ENCODE measurements around the gene ANKRD33.

Gene ANKRD33

DNA sequence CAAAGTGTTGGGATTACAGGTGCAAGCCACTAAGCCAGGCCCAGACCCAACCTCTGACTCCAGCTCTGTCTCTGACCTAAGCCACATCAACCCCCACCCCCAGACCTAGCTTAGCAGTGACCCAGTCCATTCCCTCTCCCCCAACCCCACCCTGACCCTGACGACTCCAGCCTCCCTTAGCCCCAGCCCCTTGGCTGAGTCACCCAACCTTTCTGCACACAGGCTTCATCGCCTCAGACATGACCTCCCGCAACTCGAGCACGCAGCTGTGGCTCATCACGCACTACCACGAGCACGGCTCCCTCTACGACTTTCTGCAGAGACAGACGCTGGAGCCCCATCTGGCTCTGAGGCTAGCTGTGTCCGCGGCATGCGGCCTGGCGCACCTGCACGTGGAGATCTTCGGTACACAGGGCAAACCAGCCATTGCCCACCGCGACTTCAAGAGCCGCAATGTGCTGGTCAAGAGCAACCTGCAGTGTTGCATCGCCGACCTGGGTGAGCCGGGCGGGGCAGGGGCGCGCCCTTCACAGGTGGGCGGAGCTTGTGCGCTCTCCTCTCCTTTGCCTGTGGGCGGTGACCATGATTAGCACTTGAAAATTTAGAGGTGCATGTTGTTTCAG, 27.2 kb downstream of the ANKRD33 start:
- TF ChIP-seq, protein P1, sequence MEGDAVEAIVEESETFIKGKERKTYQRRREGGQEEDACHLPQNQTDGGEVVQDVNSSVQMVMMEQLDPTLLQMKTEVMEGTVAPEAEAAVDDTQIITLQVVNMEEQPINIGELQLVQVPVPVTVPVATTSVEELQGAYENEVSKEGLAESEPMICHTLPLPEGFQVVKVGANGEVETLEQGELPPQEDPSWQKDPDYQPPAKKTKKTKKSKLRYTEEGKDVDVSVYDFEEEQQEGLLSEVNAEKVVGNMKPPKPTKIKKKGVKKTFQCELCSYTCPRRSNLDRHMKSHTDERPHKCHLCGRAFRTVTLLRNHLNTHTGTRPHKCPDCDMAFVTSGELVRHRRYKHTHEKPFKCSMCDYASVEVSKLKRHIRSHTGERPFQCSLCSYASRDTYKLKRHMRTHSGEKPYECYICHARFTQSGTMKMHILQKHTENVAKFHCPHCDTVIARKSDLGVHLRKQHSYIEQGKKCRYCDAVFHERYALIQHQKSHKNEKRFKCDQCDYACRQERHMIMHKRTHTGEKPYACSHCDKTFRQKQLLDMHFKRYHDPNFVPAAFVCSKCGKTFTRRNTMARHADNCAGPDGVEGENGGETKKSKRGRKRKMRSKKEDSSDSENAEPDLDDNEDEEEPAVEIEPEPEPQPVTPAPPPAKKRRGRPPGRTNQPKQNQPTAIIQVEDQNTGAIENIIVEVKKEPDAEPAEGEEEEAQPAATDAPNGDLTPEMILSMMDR (IDR thresholded peaks at IDR 0.05; ENCODE audit: insufficient read depth, missing control alignments) = no peak
- DNase-seq (ENCODE audit: insufficient read length, low spot score) (no peak), FAIRE-seq (no peak)

DNA sequence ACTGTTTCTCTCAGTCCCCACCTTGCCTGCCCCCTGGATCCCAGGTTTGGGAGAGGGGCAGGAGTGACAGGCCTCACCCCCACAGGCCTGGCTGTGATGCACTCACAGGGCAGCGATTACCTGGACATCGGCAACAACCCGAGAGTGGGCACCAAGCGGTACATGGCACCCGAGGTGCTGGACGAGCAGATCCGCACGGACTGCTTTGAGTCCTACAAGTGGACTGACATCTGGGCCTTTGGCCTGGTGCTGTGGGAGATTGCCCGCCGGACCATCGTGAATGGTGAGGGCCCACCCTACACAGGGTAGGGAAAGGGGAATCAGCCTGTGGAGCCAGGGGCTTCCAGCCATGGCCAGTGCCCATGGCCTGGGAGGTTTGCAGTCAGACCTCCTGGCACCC, 28.0 kb downstream of the ANKRD33 start:
- DNase-seq (ENCODE audit: insufficient read length, low spot score) (no peak), FAIRE-seq (no peak)
- TF ChIP-seq, protein P1 (IDR thresholded peaks at IDR 0.05; ENCODE audit: insufficient read depth, missing control alignments) = no peak

DNA sequence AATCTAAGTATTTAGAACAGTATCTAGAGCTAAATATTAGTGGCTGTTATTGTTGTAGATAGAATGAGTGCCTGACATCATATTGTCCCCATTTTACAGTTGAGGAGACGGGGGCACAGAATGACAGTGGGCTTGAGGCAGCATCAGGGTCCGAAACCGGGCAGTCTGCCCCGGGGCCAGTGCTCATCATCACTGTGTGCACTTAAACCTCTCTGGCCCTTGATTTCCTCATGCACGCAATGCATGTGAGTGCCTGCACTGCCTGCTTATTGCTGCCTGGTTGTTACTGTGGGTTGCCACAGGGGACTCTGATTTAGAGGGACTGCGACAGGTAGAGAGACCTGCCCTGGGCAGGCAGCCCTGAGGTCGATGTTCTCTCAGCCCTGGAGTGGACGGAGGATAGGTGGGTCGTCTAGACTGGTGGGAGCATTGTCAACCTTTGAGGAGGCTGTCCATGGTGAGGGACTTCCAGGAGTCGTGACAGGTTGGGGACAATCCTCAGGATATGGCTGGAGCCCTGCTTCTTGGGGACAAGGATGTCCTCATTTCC, 29.2 kb downstream of the ANKRD33 start:
- FAIRE-seq (no peak), DNase-seq (ENCODE audit: insufficient read length, low spot score) (no peak)
- TF ChIP-seq, protein P1 (IDR thresholded peaks at IDR 0.05; ENCODE audit: insufficient read depth, missing control alignments) = no peak

DNA sequence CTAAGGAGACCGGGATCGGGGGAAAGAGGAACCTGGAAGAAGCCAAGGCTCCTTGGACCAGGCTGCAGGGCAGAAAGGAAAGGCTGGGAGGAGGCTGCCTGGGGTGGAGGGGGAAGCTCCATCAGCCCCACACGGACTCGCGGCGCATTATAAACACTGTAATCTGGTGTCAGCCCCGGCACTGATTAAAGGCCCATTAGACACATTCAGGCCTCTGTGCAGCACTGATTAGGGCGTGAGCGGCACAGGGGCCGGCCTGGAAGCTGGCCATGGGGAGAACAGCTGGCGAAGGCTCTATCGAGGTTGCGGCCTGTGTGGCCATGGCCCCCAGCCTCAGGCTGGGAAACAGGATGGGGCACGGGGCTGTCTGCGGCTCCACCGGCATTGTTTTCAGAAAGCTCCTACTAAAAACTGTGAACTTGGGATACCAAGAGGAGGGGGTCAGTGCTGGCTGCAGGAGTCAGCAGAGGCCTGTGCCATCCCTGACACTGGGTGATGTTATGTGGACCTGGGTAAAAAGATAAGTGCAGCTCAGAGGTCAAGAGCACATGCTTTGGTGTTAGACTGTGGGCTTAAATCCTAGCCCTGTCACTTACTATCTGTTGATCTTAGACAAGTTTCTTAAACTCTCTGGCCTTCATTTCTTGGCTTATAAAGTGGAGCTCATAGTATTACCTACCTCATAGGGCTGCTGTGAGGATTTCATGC, 30.0 kb downstream of the ANKRD33 start:
- no peak for DNase-seq (ENCODE audit: insufficient read length, low spot score)
- TF ChIP-seq, protein P1 (IDR thresholded peaks at IDR 0.05; ENCODE audit: insufficient read depth, missing control alignments) = no peak
- no peak for FAIRE-seq

DNA sequence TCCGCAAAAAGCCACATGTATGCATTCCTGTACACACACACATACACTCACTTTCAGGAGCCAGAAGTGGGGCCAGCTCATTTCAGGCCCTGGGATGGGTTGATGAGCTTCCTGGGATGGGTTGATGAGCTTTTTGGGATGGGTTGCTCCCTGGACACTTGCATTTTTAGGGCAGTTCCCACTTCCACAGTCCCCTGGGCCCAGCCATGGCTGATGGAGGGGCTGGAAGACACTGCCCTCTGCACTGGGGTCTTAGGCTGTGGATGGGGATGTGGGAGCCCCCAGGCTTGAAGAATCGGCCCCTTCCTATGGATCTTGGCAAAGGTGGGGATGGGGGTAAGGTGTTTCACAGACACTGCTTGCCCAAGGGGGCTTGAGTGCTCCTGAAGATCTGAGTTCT, 32.1 kb downstream of the ANKRD33 start:
- DNase-seq (ENCODE audit: insufficient read length, low spot score) (no peak), FAIRE-seq (no peak)
- TF ChIP-seq, protein P1 (IDR thresholded peaks at IDR 0.05; ENCODE audit: insufficient read depth, missing control alignments) = no peak

DNA sequence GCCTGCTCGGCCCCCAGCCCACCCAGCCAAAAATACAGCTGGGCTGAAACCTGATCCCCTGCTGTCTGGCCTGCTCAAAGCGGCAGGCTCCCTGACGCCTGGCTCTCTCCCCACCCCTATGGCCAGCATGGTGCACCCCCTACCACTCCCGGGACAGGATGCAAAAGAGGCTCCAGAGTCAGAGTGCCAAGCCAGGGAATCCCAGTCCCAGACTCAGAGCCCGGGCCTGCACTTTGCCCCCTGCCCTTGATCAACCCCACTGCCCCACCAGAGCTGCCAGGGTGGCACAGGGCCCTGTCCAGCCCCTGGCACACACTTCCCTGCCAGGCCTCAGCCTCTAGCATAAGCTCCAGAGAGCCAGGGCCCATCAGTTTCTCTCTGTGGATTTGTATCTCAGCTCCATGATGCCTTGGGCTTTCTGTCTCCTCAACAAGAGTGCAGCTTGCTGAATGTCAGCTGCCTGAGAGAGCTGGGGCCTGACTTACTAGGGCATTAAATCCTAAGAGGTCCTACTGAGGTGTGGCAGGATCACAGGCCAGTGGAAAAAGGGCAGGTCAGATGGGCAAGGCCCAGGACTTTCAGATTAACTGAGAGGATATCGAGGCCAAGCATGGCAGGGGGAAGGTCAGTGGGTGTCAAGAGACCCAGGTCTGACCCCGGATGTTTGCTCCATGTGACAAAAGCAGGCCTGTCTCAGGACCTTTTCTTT, 33.3 kb downstream of the ANKRD33 start:
- TF ChIP-seq, protein P1 (IDR thresholded peaks at IDR 0.05; ENCODE audit: insufficient read depth, missing control alignments) = no peak
- FAIRE-seq = no peak
- DNase-seq (ENCODE audit: insufficient read length, low spot score) = no peak

Data from D721Med (cell line).